D341Med (cell line): ENCODE measurements around the gene ELFN2.

ENCODE experiments used
- DNase-seq: peaks from one replicate; pipeline ENCODE4 v3.0.0; 2012; ENCODE audit warnings: low spot score

ELFN2 gene

GRCh38 chr22:37455896-37456295, 28.6 kb upstream of the ELFN2 start:
- DNase-seq, result peak; percentile 51

GRCh38 chr22:37454857-37455686, 27.8 kb upstream of the ELFN2 start:
- DNase-seq, result no peak

GRCh38 chr22:37453696-37454095, 26.4 kb upstream of the ELFN2 start:
- DNase-seq, result no peak

GRCh38 chr22:37451218-37451617, 23.9 kb upstream of the ELFN2 start:
- no peak for DNase-seq

- no peak for DNase-seq
Measured at GRCh38 chr22:37449331-37450001, 22.2 kb upstream of the ELFN2 start.

- no peak for DNase-seq
Measured at GRCh38 chr22:37448516-37449127, 21.3 kb upstream of the ELFN2 start.

- no peak for DNase-seq
Measured at GRCh38 chr22:37445501-37445900, 18.2 kb upstream of the ELFN2 start.

GRCh38 chr22:37443977-37444376, 16.7 kb upstream of the ELFN2 start:
- DNase-seq, result no peak

- DNase-seq, result no peak
Measured at GRCh38 chr22:37443086-37443485, 15.8 kb upstream of the ELFN2 start.

- DNase-seq, result no peak
Measured at GRCh38 chr22:37442537-37442936, 15.3 kb upstream of the ELFN2 start.

GRCh38 chr22:37442135-37442534, 14.9 kb upstream of the ELFN2 start:
- DNase-seq, result no peak

- no peak for DNase-seq
Measured at GRCh38 chr22:37440875-37441274, 13.6 kb upstream of the ELFN2 start.

- DNase-seq, result no peak
Measured at GRCh38 chr22:37439347-37439746, 12.1 kb upstream of the ELFN2 start.

GRCh38 chr22:37435970-37436603, 8.8 kb upstream of the ELFN2 start:
- DNase-seq, result no peak

- DNase-seq, result no peak
Measured at GRCh38 chr22:37433786-37434185, 6.5 kb upstream of the ELFN2 start.

GRCh38 chr22:37432708-37433054, 5.4 kb upstream of the ELFN2 start:
- DNase-seq, result no peak

GRCh38 chr22:37431801-37432707, 4.8 kb upstream of the ELFN2 start:
- no peak for DNase-seq

- DNase-seq, result no peak
Measured at GRCh38 chr22:37431366-37431765, 4.1 kb upstream of the ELFN2 start.

- no peak for DNase-seq
Measured at GRCh38 chr22:37430941-37431340, 3.7 kb upstream of the ELFN2 start.

- peak; percentile 83 for DNase-seq
Measured at GRCh38 chr22:37428649-37429586, 1.6 kb upstream of the ELFN2 start.
